Heart left ventricle (tissue), 13 donors: Measurements from ENCODE around the gene CEACAM4.

Source experiments
- POLR2A ChIP-seq, 2 donors: fragments of 450-650 bp; IDR thresholded peaks; one replicate each; pipeline ENCODE4 v1.6.1; 2017; ENCODE audit warnings: antibody characterized with exemption in 2 of 2, mild to moderate bottlenecking in 2 of 2, moderate library complexity in 2 of 2
- TF ChIP-seq, protein P1 (sequence below), 12 donors: fragments of 200-600 bp; sonication (generic) in 4 of 12; IDR thresholded peaks; one replicate each; pipeline versions ENCODE4 v1.5.0 to v1.8.0; 2018 to 2022; ENCODE audit warnings: antibody characterized with exemption in 12 of 12, mild to moderate bottlenecking in 5 of 12
- donor health status: ischemic (EF 13 %, LVEDD 7.1; RV severe dilation, severe dysfunction).
- donor health status: DM: no; HTN: yes; CAD: no.
- donor health status: DM: no; HTN: no; CAD: no.
- donor health status: ischemic (EF 25% LVEDD 6.9; RV normal size, moderate dysfunction).
- donor health status: ischemic (EF 25% LVEDD 5.7; RV mildly dilated, moderate dysfunction).
- donor health status: ischemic (EF 35%, LVEDD 5.7; RV mildly dilated, moderate dysfunction).
- donor health status: nonischemic (EF 11% LVEDD 7.7; RV severe dilation, severe dysfunction).
- donor health status: DM: yes; HTN: yes; CAD: no.
- donor health status: PGD.
- donor health status: ischemic (EF 29% LVEDD 5.4; RV normal size, mild dysfunction).
- donor health status: nonischemic (EF 23%, LVEDD 6.1; RV moderate dilation, normal function).

DNA sequence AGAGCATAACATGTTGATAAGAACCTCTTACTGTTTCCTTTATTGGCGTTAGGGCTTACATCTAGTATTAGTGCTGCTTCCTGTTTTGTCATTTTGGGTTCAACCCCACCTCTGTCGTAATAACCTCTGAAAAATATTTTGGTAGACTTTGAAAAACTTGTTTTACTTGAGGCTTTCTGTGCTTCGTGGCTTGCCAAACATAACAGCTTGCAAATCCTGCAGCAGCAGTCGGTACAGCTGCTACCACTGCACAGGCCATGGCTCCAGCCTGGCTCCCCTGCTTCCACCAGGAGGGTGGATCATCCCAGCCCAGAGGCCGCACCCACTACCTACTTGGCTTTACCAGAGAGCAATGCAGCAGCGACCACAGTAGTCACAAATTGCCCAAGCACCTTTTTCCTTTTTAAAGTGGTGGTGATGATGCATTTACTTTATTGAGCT lies 11.8 kb upstream of the CEACAM4 start:
- TF ChIP-seq, protein P1, sequence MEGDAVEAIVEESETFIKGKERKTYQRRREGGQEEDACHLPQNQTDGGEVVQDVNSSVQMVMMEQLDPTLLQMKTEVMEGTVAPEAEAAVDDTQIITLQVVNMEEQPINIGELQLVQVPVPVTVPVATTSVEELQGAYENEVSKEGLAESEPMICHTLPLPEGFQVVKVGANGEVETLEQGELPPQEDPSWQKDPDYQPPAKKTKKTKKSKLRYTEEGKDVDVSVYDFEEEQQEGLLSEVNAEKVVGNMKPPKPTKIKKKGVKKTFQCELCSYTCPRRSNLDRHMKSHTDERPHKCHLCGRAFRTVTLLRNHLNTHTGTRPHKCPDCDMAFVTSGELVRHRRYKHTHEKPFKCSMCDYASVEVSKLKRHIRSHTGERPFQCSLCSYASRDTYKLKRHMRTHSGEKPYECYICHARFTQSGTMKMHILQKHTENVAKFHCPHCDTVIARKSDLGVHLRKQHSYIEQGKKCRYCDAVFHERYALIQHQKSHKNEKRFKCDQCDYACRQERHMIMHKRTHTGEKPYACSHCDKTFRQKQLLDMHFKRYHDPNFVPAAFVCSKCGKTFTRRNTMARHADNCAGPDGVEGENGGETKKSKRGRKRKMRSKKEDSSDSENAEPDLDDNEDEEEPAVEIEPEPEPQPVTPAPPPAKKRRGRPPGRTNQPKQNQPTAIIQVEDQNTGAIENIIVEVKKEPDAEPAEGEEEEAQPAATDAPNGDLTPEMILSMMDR (IDR thresholded peaks at IDR 0.05), result no peak
- TF ChIP-seq POLR2A (IDR thresholded peaks at IDR 0.05), result no peak
